ENCODE results near the gene PSD4. TPM values are rescaled to one million over a fixed set of nuclear protein-coding genes. Genes with fewer than 3 reads are reported as not detected.

Gene PSD4
- polyA plus RNA-seq, 1 of the 3 experiments (the other 2 are of a cell fraction) = 0.35 TPM

- TF ChIP-seq REST (IDR thresholded peaks at IDR 0.05; ENCODE audit: low read depth, low read length) = no peak
- TF ChIP-seq CTCF (IDR thresholded peaks at IDR 0.05) = no peak
- TF ChIP-seq GABPA (IDR thresholded peaks at IDR 0.05; ENCODE audit: low read depth) = no peak
- TF ChIP-seq RXRA (IDR thresholded peaks at IDR 0.05; ENCODE audit: borderline replicate concordance, low read depth) = no peak
- TF ChIP-seq GATA2 (CRISPR knock-in tag; IDR thresholded peaks at IDR 0.05) = no peak
- no peak for TF ChIP-seq FOSL2 (IDR thresholded peaks at IDR 0.05; ENCODE audit: borderline replicate concordance, low read depth)
Measured at GRCh38 chr2:113211226-113212105, 37.7 kb downstream of the PSD4 start (continued).

- POLR2A ChIA-PET = no interaction called here
- WGBS (ENCODE audit: low lambda C conversion rate) = 60% methylated on average over 26 of the region's 26 CpGs
- no peak for TF ChIP-seq REST (IDR thresholded peaks at IDR 0.05; ENCODE audit: low read depth, low read length)
- no peak for TF ChIP-seq RFX5 (IDR thresholded peaks at IDR 0.05; ENCODE audit: low read length)
- TF ChIP-seq YY1 (IDR thresholded peaks at IDR 0.05; ENCODE audit: low read depth) = no peak
- TF ChIP-seq IRF3 (IDR thresholded peaks at IDR 0.05; ENCODE audit: low read depth, low read length) = no peak
- no peak for TF ChIP-seq CHD2 (IDR thresholded peaks at IDR 0.05; ENCODE audit: low read length, partially characterized antibody)
- no peak for TF ChIP-seq RAD21 (IDR thresholded peaks at IDR 0.05; ENCODE audit: low read length)
- no peak for TF ChIP-seq RCOR1 (IDR thresholded peaks at IDR 0.05; ENCODE audit: low read length)
- TF ChIP-seq MXI1 (IDR thresholded peaks at IDR 0.05; ENCODE audit: low read depth, low read length) = no peak
- TF ChIP-seq RXRA (IDR thresholded peaks at IDR 0.05; ENCODE audit: borderline replicate concordance, low read depth) = no peak
- no peak for TF ChIP-seq EZH2phosphoT487 (IDR thresholded peaks at IDR 0.05; ENCODE audit: borderline replicate concordance, low read depth)
- TF ChIP-seq NRF1 (IDR thresholded peaks at IDR 0.05; ENCODE audit: low read depth, low read length) = no peak
Measured at GRCh38 chr2:113212245-113213060, 38.7 kb downstream of the PSD4 start.

More at GRCh38 chr2:113212245-113213060, 38.7 kb downstream of the PSD4 start:
- no peaks in the 10 kb centered on the region for H4K20me1 ChIP-seq (ENCODE audit: insufficient read depth)
- no peak overlapping the region for H3K27ac ChIP-seq (ENCODE audit: low read depth in 2 of 2, low read length in 1 of 2)
- no peak overlapping the region for H3K4me3 ChIP-seq (ENCODE audit: low read depth in 2 of 2, low read length in 1 of 2)
- H3K9ac ChIP-seq = no peak overlapping the region
- H3K79me2 ChIP-seq (ENCODE audit: insufficient read depth) = no peaks in the 10 kb centered on the region
- H3K27me3 ChIP-seq (ENCODE audit: insufficient read depth) = no peaks in the 10 kb centered on the region
- peaks cover 0 to 11% of the 10 kb centered on the region in 2 experiments; a peak in 1 of 4 replicates for H3K4me1 ChIP-seq (ENCODE audit: control insufficient read depth in 1 of 2, insufficient read depth in 2 of 2, low read depth in 1 of 2, low read length in 1 of 2)
- no peaks in the 10 kb centered on the region for H3K9me3 ChIP-seq
- no peak overlapping the region for H2AFZ ChIP-seq (ENCODE audit: low read depth)
- no peak overlapping the region for H3K4me2 ChIP-seq
- CTCF ChIA-PET = interaction anchor here (1.0 to 4.7 kb wide), 12 partner anchors 9 to 178 kb away, joined by 3 to 39 read pairs (median 6); no protein-coding TSS in a partner anchor
- no peaks in the 10 kb centered on the region for H3K36me3 ChIP-seq (replicated peaks in 1 of 2; ENCODE audit: control insufficient read depth in 1 of 2, insufficient read depth in 2 of 2, low read length in 1 of 2)
- H3K9me2 ChIP-seq = no peaks in the 10 kb centered on the region
- H3F3A ChIP-seq (replicated peaks; ENCODE audit: insufficient read depth) = no peaks in the 10 kb centered on the region
- DNase-seq = peak; percentile 72

Data from SK-N-SH (cell line).